Immature natural killer cell (primary cell): ENCODE data around the gene FCGBP. TPM values are rescaled to one million over a fixed set of nuclear protein-coding genes. Genes with fewer than 3 reads are reported as not detected.
A peak's percentile ranks its signal among the peaks of the same experiment; 100 is the strongest.

Experiments
- DNase-seq, 3 donors: peaks; one replicate each; pipeline ENCODE4 v3.0.0; 2022; ENCODE audit warnings: mixed read lengths in 1 of 3
- H3K27ac Mint-ChIP-seq, 6 donors: one replicate each; pipeline ENCODE4 v1.8.0; 2020; ENCODE audit warnings: mixed read lengths in 6 of 6, mild to moderate bottlenecking in 5 of 6, inconsistent platforms in 4 of 6, moderate library complexity in 3 of 6
- H3K27me3 Mint-ChIP-seq, 3 donors: one replicate each; pipeline ENCODE4 v1.8.0; 2020 to 2021; ENCODE audit warnings: low read depth in 3 of 3, mild to moderate bottlenecking in 3 of 3, mixed read lengths in 3 of 3, moderate library complexity in 3 of 3, inconsistent platforms in 1 of 3
- H3K36me3 Mint-ChIP-seq, 3 donors: one replicate each; pipeline ENCODE4 v1.8.0; 2020; ENCODE audit warnings: mixed read lengths in 3 of 3, inconsistent platforms in 2 of 3, mild to moderate bottlenecking in 2 of 3
- H3K4me1 Mint-ChIP-seq, 2 donors: one replicate each; pipeline ENCODE4 v1.8.0; 2020; ENCODE audit warnings: inconsistent platforms in 2 of 2, mild to moderate bottlenecking in 2 of 2, mixed read lengths in 2 of 2, moderate library complexity in 1 of 2
- H3K4me3 Mint-ChIP-seq, 5 donors: one replicate each; pipeline ENCODE4 v1.8.0; 2020; ENCODE audit warnings: mild to moderate bottlenecking in 5 of 5, mixed read lengths in 5 of 5, inconsistent platforms in 3 of 5, moderate library complexity in 3 of 5
- H3K9me3 Mint-ChIP-seq, 6 donors: one replicate each; pipeline ENCODE4 v1.8.0; 2020; ENCODE audit warnings: mild to moderate bottlenecking in 6 of 6, mixed read lengths in 6 of 6, inconsistent platforms in 4 of 6, moderate library complexity in 3 of 6
- polyA plus RNA-seq, 3 donors: library from polyadenylated mRNA; unstranded; fragments of 300-500 nt; fragmentation: Illumina TruSeq; gene quantifications; one replicate each; pipeline ENCODE4 v1.2.3, GENCODE V29; 2021

FCGBP gene
- polyA plus RNA-seq, 3 donors from 2014 or later = 0.36 to 0.92 TPM; not detected in 1

GRCh38 chr19:39940221-39940833 lies 5.9 kb upstream of the FCGBP start:
- peaks cover 7 to 26% (median 17%) of the 10 kb centered on the region in 3 donors for H3K36me3 Mint-ChIP-seq
- peaks cover 87 to 89% of the 10 kb centered on the region in 2 donors for H3K4me1 Mint-ChIP-seq
- peaks cover 10 to 18% (median 15%) of the 10 kb centered on the region in 6 donors for H3K9me3 Mint-ChIP-seq
- H3K27me3 Mint-ChIP-seq = peaks cover 0 to 4% (median 4%) of the 10 kb centered on the region in 3 donors
- peak overlapping the region; percentile 92 to 97 (median 96) for H3K27ac Mint-ChIP-seq
- DNase-seq = no peak
- H3K4me3 Mint-ChIP-seq = peak overlapping the region; percentile 75 to 89 (median 84)

GRCh38 chr19:39939556-39939955 lies 5.1 kb upstream of the FCGBP start:
- H3K4me3 Mint-ChIP-seq = peak overlapping the region in 2 of 5 donors; percentile 10 to 35

GRCh38 chr19:39937787-39938186 lies 3.4 kb upstream of the FCGBP start:
- Mint-ChIP-seq H3K4me1 (peaks cover 76 to 77% of the 10 kb centered on the region in 2 donors), H3K9me3 (peaks cover 10 to 18% (median 13%) of the 10 kb centered on the region in 6 donors), H3K36me3 (peaks cover 7 to 21% (median 13%) of the 10 kb centered on the region in 3 donors), H3K27me3 (peaks cover 0 to 4% (median 4%) of the 10 kb centered on the region in 3 donors), H3K27ac (peak overlapping the region in 5 of 6 donors; percentile 28 to 90 (median 83)), H3K4me3 (no peak overlapping the region)
- DNase-seq = no peak

More at GRCh38 chr19:39939556-39939955, 5.1 kb upstream of the FCGBP start:
- H3K36me3 Mint-ChIP-seq = peaks cover 7 to 26% (median 17%) of the 10 kb centered on the region in 3 donors
- peak overlapping the region; percentile 18 to 97 (median 88) for H3K27ac Mint-ChIP-seq
- peaks cover 10 to 18% (median 15%) of the 10 kb centered on the region in 6 donors for H3K9me3 Mint-ChIP-seq
- DNase-seq = no peak
- H3K27me3 Mint-ChIP-seq = peaks cover 0 to 4% (median 4%) of the 10 kb centered on the region in 3 donors
- H3K4me1 Mint-ChIP-seq = peaks cover 86 to 87% of the 10 kb centered on the region in 2 donors

GRCh38 chr19:39937094-39937720 lies 2.8 kb upstream of the FCGBP start:
- Mint-ChIP-seq H3K4me3 (peak overlapping the region in 4 of 5 donors; percentile 14 to 42 (median 30)), H3K27ac (peak overlapping the region; percentile 28 to 90 (median 86)), H3K36me3 (peaks cover 7 to 21% (median 13%) of the 10 kb centered on the region in 3 donors), H3K4me1 (peaks cover 70 to 71% of the 10 kb centered on the region in 2 donors), H3K9me3 (peaks cover 10 to 18% (median 13%) of the 10 kb centered on the region in 6 donors), H3K27me3 (peaks cover 0 to 4% (median 3%) of the 10 kb centered on the region in 3 donors)
- DNase-seq = peak; percentile 11 to 35 (median 19)

- Mint-ChIP-seq H3K9me3 (peaks cover 10 to 18% (median 13%) of the 10 kb centered on the region in 6 donors), H3K27me3 (peaks cover 0 to 2% (median under 1%) of the 10 kb centered on the region in 3 donors), H3K4me1 (peaks cover 64 to 65% of the 10 kb centered on the region in 2 donors), H3K36me3 (peaks cover 7 to 21% (median 13%) of the 10 kb centered on the region in 3 donors), H3K27ac (peak overlapping the region; percentile 28 to 90 (median 86)), H3K4me3 (peak overlapping the region in 3 of 5 donors; percentile 14 to 42 (median 35))
- no peak for DNase-seq
These were observed 2.2 kb upstream of the FCGBP start for GRCh38 chr19:39936622-39937021.

GRCh38 chr19:39936020-39936419 lies 1.6 kb upstream of the FCGBP start:
- Mint-ChIP-seq H3K4me3 (peak overlapping the region in 1 of 5 donors; percentile 33), H3K4me1 (peaks cover 58 to 59% of the 10 kb centered on the region in 2 donors), H3K27me3 (peaks cover 0 to 2% (median 0%) of the 10 kb centered on the region in 3 donors), H3K9me3 (peaks cover 6 to 16% (median 12%) of the 10 kb centered on the region in 6 donors), H3K36me3 (peaks cover 7 to 21% (median 10%) of the 10 kb centered on the region in 3 donors), H3K27ac (peak overlapping the region; percentile 17 to 90 (median 58))
- no peak for DNase-seq

GRCh38 chr19:39935364-39935661 lies 879 bp upstream of the FCGBP start:
- Mint-ChIP-seq H3K9me3 (peaks cover 2 to 9% (median 7%) of the 10 kb centered on the region in 6 donors), H3K27ac (peak overlapping the region in 4 of 6 donors; percentile 28 to 77 (median 66)), H3K4me3 (no peak overlapping the region), H3K4me1 (peaks cover 51 to 52% of the 10 kb centered on the region in 2 donors), H3K36me3 (peaks cover 3 to 16% (median 5%) of the 10 kb centered on the region in 3 donors), H3K27me3 (peaks cover 0 to 2% (median 0%) of the 10 kb centered on the region in 3 donors)
- DNase-seq = no peak

- no peak overlapping the region for H3K4me3 Mint-ChIP-seq
- H3K4me1 Mint-ChIP-seq = peaks cover 6 to 10% of the 10 kb centered on the region in 2 donors
- H3K27ac Mint-ChIP-seq = no peak overlapping the region
These were observed 4.7 kb downstream of the FCGBP start for GRCh38 chr19:39929750-39930149.

GRCh38 chr19:39928357-39928725 lies 6.1 kb downstream of the FCGBP start:
- no peaks in the 10 kb centered on the region for H3K4me1 Mint-ChIP-seq
- H3K27ac Mint-ChIP-seq = peak overlapping the region in 1 of 6 donors; percentile 21
- H3K9me3 Mint-ChIP-seq = no peaks in the 10 kb centered on the region
- no peaks in the 10 kb centered on the region for H3K36me3 Mint-ChIP-seq
- H3K27me3 Mint-ChIP-seq = peaks cover 0 to 3% (median 0%) of the 10 kb centered on the region in 3 donors
- no peak for DNase-seq
- H3K4me3 Mint-ChIP-seq = no peak overlapping the region

More at GRCh38 chr19:39929750-39930149, 4.7 kb downstream of the FCGBP start:
- no peaks in the 10 kb centered on the region for H3K36me3 Mint-ChIP-seq
- H3K9me3 Mint-ChIP-seq = no peaks in the 10 kb centered on the region
- no peak for DNase-seq
- peaks cover 0 to 3% (median 0%) of the 10 kb centered on the region in 3 donors for H3K27me3 Mint-ChIP-seq

GRCh38 chr19:39927524-39928356 lies 6.7 kb downstream of the FCGBP start:
- Mint-ChIP-seq H3K36me3 (no peaks in the 10 kb centered on the region), H3K27ac (peak overlapping the region in 2 of 6 donors; percentile 21 to 40), H3K27me3 (peaks cover 0 to 3% (median 0%) of the 10 kb centered on the region in 3 donors), H3K4me3 (no peak overlapping the region), H3K4me1 (no peaks in the 10 kb centered on the region), H3K9me3 (no peaks in the 10 kb centered on the region)
- no peak for DNase-seq

GRCh38 chr19:39927076-39927475 lies 7.4 kb downstream of the FCGBP start:
- DNase-seq = no peak
- Mint-ChIP-seq H3K27ac (peak overlapping the region in 1 of 6 donors; percentile 40), H3K27me3 (peaks cover 0 to 3% (median 0%) of the 10 kb centered on the region in 3 donors), H3K36me3 (no peaks in the 10 kb centered on the region), H3K4me1 (no peaks in the 10 kb centered on the region), H3K4me3 (no peak overlapping the region), H3K9me3 (no peaks in the 10 kb centered on the region)

GRCh38 chr19:39926170-39926760 lies 8.2 kb downstream of the FCGBP start:
- H3K9me3 Mint-ChIP-seq = no peaks in the 10 kb centered on the region
- DNase-seq = no peak
- H3K27me3 Mint-ChIP-seq = peaks cover 0 to 3% (median 0%) of the 10 kb centered on the region in 3 donors
- H3K27ac Mint-ChIP-seq = no peak overlapping the region
- H3K4me3 Mint-ChIP-seq = no peak overlapping the region
- no peaks in the 10 kb centered on the region for H3K4me1 Mint-ChIP-seq
- H3K36me3 Mint-ChIP-seq = no peaks in the 10 kb centered on the region

- peaks cover 0 to 3% (median 0%) of the 10 kb centered on the region in 3 donors for H3K27me3 Mint-ChIP-seq
- no peaks in the 10 kb centered on the region for H3K36me3 Mint-ChIP-seq
- no peaks in the 10 kb centered on the region for H3K4me1 Mint-ChIP-seq
- DNase-seq = no peak
- H3K9me3 Mint-ChIP-seq = no peaks in the 10 kb centered on the region
- no peak overlapping the region for H3K27ac Mint-ChIP-seq
- H3K4me3 Mint-ChIP-seq = no peak overlapping the region
These were observed 9.5 kb downstream of the FCGBP start for GRCh38 chr19:39924952-39925351.
